Smooth muscle cell of the brain vasculature (primary cell): ENCODE measurements around the gene MMP23B.
"Not testable (repeated sequence)": the region's sequence is repeated elsewhere in the genome, so short reads cannot be mapped to it uniquely, and the experiment has no call there.

ENCODE experiments used
- DNase-seq: peaks from one replicate; pipeline ENCODE4 v3.0.0-alpha.2; 2012; ENCODE audit warnings: low read depth, low spot score

MMP23B gene

DNA sequence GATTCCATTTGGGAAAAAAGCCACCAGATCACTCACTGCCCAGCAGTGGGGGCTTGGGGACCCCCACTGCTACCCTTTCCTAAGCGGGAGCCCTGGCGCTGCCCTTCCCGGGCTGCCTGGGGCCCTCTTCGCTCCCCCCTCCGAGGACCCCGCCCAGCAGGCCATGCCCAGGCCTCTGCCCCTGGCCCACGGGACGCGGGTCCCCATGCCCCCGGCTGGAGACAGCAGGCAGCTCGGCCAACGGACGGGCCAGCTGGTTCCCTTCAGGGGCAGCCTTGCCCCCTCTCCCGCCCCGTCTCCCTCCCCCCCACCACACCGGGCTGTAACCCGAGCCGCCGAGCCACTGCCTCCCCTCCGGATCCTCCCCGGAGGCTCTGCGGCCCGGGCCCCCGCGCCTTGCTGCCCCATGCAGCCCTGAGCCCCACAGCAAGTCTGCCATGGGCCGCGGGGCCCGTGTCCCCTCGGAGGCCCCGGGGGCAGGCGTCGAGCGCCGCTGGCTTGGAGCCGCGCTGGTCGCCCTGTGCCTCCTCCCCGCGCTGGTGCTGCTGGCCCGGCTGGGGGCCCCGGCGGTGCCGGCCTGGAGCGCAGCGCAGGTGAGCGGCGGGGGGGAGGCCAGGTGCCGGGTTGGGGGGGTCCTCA, at the start of gene MMP23B:
MMP23B (plus strand) TSS at position 392 of the 639 bp plus-strand sequence; CDS start at position 438, 46 bp downstream.
- no peak for DNase-seq

GRCh38 chr1:1582585-1583346, 49.2 kb upstream of the MMP23B start:
- DNase-seq: no peak

DNA sequence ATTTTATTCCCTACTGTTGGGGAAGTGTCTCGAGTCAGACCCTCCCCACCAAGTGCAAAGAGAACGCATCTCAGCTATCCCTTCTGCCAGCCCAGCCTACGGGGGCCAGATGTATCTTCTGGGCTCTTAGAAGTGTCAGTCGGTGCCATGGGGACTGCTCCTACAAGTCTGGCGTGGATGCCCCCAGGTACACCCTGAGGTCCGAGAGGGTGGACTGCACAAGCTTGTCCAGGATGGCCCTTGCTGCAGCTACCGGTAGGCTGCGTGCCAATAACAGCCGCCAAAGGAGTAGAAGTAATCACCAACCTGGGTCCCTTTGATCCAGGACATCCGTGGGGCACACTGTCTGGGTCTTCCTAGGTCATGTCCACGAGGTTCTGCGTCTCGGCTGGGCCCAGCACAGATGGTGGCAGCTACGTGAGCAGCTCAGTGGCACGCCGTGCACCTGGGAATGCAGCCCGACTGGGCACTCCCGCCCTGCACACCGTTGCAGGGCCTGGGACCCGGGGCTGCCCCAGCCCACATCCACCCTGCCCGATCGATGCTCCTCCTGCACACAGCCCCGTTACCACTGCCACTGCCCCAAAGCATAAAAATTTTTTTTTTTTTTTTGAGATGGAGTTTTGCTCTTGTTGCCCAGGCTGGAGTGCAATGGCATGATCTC, 48.5 kb upstream of the MMP23B start:
- no peak for DNase-seq

- no peak for DNase-seq
These were observed 40.5 kb upstream of the MMP23B start for GRCh38 chr1:1591452-1591851.

DNA sequence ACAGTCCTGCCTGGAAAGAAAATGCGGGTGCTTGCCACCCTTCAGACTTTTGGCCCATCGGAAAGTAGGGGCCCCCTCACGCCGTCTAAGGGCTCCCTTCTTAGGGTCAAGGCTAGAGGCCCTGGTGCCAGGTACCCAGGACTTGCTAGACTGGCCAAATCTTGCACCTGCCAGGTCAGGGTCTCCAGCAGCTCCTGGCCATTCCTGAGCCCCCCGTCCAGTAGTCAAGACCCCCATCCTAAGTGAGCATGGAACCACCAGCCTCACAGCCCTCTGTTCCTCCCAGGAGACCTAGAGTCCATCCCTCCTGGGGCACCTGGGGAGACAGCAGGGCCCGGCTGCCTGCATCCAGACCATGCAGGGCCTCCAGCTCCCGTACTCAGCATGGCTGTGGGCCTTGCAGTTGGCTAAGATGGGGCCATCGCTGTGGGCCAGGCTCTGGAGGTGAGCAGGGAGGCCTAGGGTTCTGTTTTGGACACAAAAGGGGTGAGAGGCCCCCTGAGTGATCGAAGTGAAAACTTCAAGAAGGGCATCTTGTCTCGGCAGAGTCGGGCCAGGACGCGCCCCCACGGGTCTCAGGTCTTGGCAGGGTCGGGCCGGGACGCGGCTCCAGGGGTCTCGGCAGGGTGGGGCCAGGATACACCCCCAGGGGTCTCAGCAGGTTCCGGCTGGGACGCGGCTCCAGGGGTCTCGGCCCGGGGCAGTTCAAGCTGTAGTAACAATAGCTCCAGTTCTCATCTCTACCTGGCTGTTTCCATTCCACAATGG, 38.0 kb upstream of the MMP23B start:
- DNase-seq: no peak

GRCh38 chr1:1594602-1595260, 37.2 kb upstream of the MMP23B start:
- no peak for DNase-seq

DNA sequence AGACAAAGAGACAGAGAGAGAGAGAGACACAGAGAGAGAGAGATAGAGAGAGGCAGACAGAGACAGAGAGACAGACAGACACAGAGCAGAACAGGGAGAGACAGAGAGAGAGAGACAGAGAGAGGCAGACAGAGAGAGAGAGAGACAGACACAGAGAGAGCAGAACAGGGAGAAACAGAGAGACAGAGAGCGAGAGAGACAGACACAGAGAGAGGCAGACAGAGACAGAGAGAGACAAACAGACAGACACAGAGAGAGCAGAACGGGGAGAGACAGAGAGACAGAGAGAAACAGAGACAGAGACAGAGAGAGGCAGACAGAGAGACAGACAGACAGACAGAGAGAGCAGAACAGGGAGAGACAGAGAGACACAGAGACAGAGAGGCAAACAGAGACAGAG, 36.6 kb upstream of the MMP23B start:
- not testable (repeated sequence) for DNase-seq

DNA sequence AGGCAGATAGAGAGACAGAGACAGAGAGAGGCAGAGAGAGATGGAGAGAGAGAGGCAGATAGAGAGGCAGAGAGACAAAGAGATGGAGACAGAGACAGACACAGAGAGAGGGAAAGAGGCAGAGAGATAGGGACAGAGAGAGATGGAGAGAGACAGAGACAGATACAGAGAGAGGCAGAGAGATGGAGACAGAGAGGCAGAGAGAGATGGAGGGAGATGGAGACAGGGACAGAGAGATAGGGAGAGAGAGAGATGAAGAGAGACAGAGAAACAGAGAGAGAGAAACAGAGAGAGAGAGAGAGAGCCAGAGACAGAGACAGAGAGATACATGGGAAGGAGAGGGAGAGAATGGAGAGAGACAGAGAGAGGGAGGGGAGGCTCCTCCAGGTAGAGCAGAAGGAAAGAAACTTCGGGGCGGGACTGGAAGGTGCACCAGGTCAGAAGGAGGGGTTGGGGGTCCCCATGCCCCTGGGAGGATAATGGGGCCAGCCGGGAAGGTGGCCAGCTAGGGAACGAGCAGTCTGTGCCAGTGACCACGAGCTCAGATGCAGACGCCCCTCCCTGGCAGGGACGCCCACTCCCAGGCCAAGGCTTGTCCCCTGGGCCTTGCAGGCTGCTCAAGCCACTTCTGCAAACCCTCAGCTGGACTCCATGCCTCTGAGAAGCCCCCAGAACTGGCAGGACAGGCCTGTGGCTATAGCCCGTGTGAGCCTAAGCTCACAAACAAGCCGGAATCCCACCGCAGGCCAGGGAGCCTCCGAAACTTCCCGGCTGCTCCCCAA, 35.3 kb upstream of the MMP23B start:
- no peak for DNase-seq

GRCh38 chr1:1597275-1597930, 34.6 kb upstream of the MMP23B start:
- no peak for DNase-seq

- no peak for DNase-seq
These were observed 33.8 kb upstream of the MMP23B start for GRCh38 chr1:1598051-1598719.

GRCh38 chr1:1598720-1599029, 33.3 kb upstream of the MMP23B start:
- DNase-seq: no peak

DNA sequence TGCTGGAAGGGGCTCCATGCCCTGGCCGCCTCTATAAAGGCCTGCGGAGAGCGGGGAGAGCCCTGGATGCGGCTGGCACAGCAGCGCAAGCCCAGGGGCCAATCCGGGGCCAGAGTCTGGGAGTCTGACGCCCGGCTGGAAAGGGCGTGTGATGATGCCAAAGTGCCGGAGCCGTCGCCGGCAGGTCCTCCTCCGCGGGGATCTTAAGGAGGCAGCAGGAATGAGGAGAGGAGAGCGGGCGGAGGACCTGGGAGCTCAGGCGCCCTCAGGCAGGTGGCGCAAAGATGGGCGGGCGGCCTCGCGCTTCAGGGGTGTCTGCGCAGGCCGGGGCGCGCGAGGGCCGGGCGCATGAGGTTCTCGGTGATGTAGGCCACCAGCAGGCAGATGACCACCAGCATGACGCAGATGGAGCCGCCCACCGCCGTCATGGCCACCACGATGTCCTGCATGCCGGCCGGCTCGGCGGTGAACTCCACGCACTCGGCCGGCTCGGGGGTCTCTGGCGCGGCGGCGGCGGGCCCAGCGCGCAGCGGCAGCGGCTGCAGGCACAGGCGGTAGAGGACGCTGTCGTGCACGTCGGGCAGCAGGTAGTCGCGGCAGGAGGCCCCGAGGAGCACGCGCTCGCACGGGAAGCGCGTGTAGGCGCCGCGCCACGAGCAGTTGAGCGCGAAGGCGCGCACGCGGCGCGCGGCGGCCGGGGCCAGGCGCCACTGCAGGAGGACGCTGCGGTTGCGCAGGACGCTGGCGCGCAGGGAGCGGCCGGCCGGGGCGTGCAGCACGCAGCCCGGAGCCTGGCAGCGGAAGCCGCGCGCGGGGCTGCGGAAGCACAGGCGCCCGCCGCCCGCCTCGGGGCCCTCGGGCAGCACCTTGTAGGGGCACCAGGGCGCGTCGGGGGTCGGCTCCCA, 32.7 kb upstream of the MMP23B start:
- DNase-seq: no peak

- DNase-seq: no peak
These were observed 31.8 kb upstream of the MMP23B start, which contains the start of gene FNDC10 for GRCh38 chr1:1599935-1600860. FNDC10 (minus strand) TSS chr1:1600135; CDS start chr1:1600015, 120 bp downstream.

- DNase-seq: no peak
These were observed 31.0 kb upstream of the MMP23B start for GRCh38 chr1:1600861-1601563.

- DNase-seq: no peak
These were observed 30.2 kb upstream of the MMP23B start for GRCh38 chr1:1601564-1602303.

DNA sequence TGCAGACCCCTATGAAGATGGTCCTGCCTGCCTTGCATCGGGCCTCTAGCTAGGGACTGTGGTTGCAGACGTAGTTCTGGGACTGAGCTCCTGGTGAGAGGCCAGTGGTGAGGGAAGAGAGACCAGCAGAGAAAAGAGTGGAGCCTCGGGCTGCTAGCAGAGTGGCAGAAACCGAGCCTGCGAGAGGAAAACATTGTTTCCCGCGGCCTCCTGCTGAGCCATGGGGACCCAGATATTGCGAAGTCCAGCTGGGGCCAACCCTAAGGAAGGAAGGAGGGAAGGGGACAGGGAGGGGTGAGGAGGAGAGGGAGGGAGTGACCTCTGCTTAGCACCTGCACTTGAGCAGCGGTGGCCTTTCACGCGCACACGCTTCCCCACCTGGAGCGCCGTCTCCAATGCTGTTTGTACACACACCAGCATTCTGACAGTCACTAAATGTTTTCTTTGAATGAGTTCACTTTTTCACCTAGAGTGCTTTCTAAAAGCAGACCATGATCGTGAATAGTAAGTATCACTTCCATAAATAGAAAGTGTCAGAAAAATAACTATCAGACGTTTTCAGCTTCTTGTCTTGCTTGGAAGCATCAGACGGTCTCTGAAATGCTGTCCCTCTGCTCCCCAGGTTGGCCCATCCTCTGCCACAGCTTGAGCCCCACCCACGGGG, 29.5 kb upstream of the MMP23B start:
- no peak for DNase-seq
